Stimulated activated memory B cell treated with anti-CD40 and anti-IgM and Interleukin-4, amounts not matched to agents 10 μg/mL and 1 μg/mL and 100 μg/mL, for 72 hours (primary cell): Measurements from ENCODE around the gene STAT4.

Experiments
- ATAC-seq: fragments of 150-1000 bp; cut with Tn5 transposase; 2 replicates; pipeline ENCODE4 v1.10.0; 2021
- H3K27ac Mint-ChIP-seq: one replicate; pipeline ENCODE4 v1.8.0; 2022; ENCODE audit warnings: mild to moderate bottlenecking, mixed read lengths
- H3K27me3 Mint-ChIP-seq: one replicate; pipeline ENCODE4 v1.8.0; 2022; ENCODE audit warnings: mixed read lengths
- H3K36me3 Mint-ChIP-seq: one replicate; pipeline ENCODE4 v1.8.0; 2022; ENCODE audit warnings: mixed read lengths
- H3K4me1 Mint-ChIP-seq: one replicate; pipeline ENCODE4 v1.8.0; 2022; ENCODE audit warnings: mixed read lengths
- H3K4me3 Mint-ChIP-seq: one replicate; pipeline ENCODE4 v1.8.0; 2022; ENCODE audit warnings: mild to moderate bottlenecking, moderate library complexity, mixed read lengths
- H3K9me3 Mint-ChIP-seq: one replicate; pipeline ENCODE4 v1.8.0; 2022; ENCODE audit warnings: mixed read lengths

Gene STAT4

DNA sequence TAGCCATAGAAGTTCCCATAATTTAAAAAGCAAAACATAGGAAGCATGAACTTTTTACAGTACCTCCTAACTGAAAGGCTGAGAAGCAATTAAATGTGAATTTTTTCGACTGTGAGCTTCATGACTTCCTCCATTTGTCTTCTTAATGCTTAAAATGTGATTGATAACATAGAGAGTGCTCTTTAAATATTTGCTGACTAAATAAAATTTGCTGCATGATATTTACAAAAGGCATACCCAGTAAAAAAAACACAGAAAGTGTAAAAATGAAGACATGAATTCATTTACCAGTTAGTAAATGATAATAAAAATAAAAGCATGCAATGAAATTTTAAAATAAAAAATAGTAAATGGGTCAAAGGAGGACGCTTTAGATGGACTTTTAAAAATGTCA lies 21.9 kb downstream of the STAT4 start:
- Mint-ChIP-seq H3K4me1 (peaks cover 6% of the 10 kb centered on the region), H3K9me3 (no peaks in the 10 kb centered on the region), H3K36me3 (peaks cover 28% of the 10 kb centered on the region), H3K27me3 (no peaks in the 10 kb centered on the region), H3K4me3 (no peak overlapping the region), H3K27ac (no peak overlapping the region)
- ATAC-seq = no peak

GRCh38 chr2:191128172-191128910 lies 22.5 kb downstream of the STAT4 start:
- ATAC-seq = peak; percentile 83
- Mint-ChIP-seq H3K27me3 (no peaks in the 10 kb centered on the region), H3K36me3 (peaks cover 28% of the 10 kb centered on the region), H3K4me3 (no peak overlapping the region), H3K27ac (no peak overlapping the region), H3K4me1 (peaks cover 8% of the 10 kb centered on the region), H3K9me3 (no peaks in the 10 kb centered on the region)

- Mint-ChIP-seq H3K27me3 (no peaks in the 10 kb centered on the region), H3K4me1 (peaks cover 13% of the 10 kb centered on the region), H3K36me3 (peaks cover 25% of the 10 kb centered on the region), H3K4me3 (no peak overlapping the region), H3K27ac (no peak overlapping the region), H3K9me3 (no peaks in the 10 kb centered on the region)
- ATAC-seq = no peak
Measured at GRCh38 chr2:191127235-191127634, 23.6 kb downstream of the STAT4 start.

DNA sequence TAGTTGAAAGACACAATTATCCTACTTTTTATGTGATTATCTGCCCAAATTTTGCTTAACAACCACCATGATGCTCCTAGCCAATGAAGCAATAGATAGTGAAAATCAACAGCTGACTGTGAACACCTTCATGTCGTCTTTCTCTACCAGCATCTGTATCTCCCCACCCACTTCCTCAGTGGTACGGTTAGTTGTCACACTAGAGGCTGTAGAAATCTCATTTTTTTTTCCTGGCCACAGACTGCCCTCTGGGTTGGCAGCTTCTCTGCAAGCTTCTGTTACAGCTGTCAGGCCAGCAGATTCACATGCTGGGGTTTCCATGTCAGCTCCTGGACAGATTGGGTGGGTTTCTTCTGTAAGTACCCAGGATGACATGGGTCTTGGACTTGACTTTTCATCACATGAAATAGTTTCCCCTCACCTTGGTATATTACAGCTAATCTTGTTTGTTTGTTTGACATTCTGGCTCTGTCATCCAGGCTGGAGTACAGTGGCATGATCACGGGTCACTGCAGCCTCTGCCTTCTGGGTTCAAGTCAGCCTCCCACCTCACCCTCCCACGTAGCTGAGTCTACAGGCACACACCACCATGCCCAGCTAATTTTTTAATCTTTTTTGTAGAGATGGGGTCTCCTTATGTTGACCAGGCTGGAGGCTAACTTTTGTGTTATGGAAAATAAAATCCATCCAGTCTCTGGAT lies 24.3 kb downstream of the STAT4 start:
- Mint-ChIP-seq H3K36me3 (peaks cover 18% of the 10 kb centered on the region), H3K27ac (no peak overlapping the region), H3K27me3 (no peaks in the 10 kb centered on the region), H3K9me3 (no peaks in the 10 kb centered on the region), H3K4me3 (no peak overlapping the region), H3K4me1 (peaks cover 13% of the 10 kb centered on the region)
- ATAC-seq = peak; percentile 47

- ATAC-seq = no peak
- peaks cover 13% of the 10 kb centered on the region for H3K4me1 Mint-ChIP-seq
- H3K36me3 Mint-ChIP-seq = peaks cover 13% of the 10 kb centered on the region
- H3K27ac Mint-ChIP-seq = no peak overlapping the region
- no peaks in the 10 kb centered on the region for H3K27me3 Mint-ChIP-seq
- H3K9me3 Mint-ChIP-seq = no peaks in the 10 kb centered on the region
- H3K4me3 Mint-ChIP-seq = no peak overlapping the region
Measured at GRCh38 chr2:191125646-191126045, 25.1 kb downstream of the STAT4 start.

GRCh38 chr2:191122638-191123294 lies 28.0 kb downstream of the STAT4 start:
- peaks cover 7% of the 10 kb centered on the region for H3K4me1 Mint-ChIP-seq
- H3K4me3 Mint-ChIP-seq = no peak overlapping the region

DNA sequence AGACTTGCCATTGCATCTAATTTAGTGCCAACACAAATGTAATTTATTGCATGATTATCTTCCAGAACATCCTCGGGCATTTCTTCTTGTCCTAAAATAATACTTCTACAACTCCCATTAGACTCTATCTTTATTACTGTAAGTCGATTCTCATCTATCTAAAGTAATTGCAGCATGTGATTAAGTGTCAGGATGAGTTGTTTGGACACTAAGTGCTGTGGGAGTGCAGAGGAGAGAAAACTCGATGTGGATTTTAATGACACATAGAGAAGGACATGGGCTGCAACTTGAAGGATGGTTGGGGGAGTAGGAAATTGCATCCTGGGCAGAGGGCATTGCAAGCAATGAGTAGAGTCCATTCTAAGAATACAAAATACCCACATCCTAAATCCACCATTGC lies 33.5 kb downstream of the STAT4 start:
- Mint-ChIP-seq H3K27me3 (peaks cover 9% of the 10 kb centered on the region), H3K27ac (no peak overlapping the region), H3K4me1 (peaks cover 17% of the 10 kb centered on the region), H3K9me3 (no peaks in the 10 kb centered on the region), H3K4me3 (no peak overlapping the region), H3K36me3 (peaks cover 5% of the 10 kb centered on the region)
- no peak for ATAC-seq

More at GRCh38 chr2:191122638-191123294, 28.0 kb downstream of the STAT4 start:
- ATAC-seq = peak; percentile 54
- Mint-ChIP-seq H3K27ac (no peak overlapping the region), H3K27me3 (no peaks in the 10 kb centered on the region), H3K9me3 (no peaks in the 10 kb centered on the region), H3K36me3 (peaks cover 7% of the 10 kb centered on the region)

DNA sequence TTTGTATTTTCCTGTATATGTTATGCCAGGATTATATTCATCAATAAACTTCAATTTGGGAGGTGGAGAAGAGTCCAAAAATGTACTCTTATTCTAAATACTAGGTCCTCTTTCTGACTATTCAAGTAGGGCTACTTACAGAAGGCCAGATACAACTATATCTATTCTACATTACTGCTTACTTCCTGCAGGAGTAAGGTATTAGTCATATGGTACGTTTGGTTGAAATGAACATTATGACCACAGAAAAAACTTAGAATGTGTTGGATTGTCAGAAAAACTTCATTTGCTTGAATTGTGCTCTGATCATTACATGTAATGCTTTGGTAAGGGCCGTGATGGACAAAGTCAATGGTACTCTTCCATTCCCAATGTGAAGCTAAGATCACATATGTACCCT lies 35.0 kb downstream of the STAT4 start:
- H3K4me1 Mint-ChIP-seq = peaks cover 17% of the 10 kb centered on the region
- no peak overlapping the region for H3K4me3 Mint-ChIP-seq

DNA sequence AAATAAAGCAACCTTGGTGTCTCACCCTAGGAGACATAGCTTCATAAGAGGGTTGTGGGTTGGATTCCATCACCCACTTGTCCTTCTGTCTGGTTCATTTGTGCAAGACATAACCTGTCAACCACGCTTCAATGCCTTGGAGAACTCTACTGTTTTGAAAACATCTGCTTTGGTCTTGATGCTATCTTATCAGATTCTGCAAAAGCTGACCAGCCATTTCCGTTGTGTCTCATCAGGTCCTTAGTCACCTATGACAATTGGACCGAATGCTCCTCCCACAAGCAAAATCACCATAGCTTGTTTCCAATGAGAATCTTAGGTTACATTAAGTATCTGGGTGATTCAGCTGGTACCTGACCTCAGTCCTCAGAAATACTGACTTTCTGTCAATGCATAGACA lies 35.4 kb downstream of the STAT4 start:
- H3K27me3 Mint-ChIP-seq = peaks cover 9% of the 10 kb centered on the region
- H3K4me3 Mint-ChIP-seq = no peak overlapping the region
- peak; percentile 45 for ATAC-seq
- peaks cover 17% of the 10 kb centered on the region for H3K4me1 Mint-ChIP-seq
- H3K9me3 Mint-ChIP-seq = no peaks in the 10 kb centered on the region
- H3K36me3 Mint-ChIP-seq = peaks cover 5% of the 10 kb centered on the region
- H3K27ac Mint-ChIP-seq = no peak overlapping the region

More for the DNA sequence above, 35.0 kb downstream of the STAT4 start:
- no peak overlapping the region for H3K27ac Mint-ChIP-seq
- peak; percentile 50 for ATAC-seq
- peaks cover 9% of the 10 kb centered on the region for H3K27me3 Mint-ChIP-seq
- H3K9me3 Mint-ChIP-seq = no peaks in the 10 kb centered on the region
- H3K36me3 Mint-ChIP-seq = peaks cover 5% of the 10 kb centered on the region

DNA sequence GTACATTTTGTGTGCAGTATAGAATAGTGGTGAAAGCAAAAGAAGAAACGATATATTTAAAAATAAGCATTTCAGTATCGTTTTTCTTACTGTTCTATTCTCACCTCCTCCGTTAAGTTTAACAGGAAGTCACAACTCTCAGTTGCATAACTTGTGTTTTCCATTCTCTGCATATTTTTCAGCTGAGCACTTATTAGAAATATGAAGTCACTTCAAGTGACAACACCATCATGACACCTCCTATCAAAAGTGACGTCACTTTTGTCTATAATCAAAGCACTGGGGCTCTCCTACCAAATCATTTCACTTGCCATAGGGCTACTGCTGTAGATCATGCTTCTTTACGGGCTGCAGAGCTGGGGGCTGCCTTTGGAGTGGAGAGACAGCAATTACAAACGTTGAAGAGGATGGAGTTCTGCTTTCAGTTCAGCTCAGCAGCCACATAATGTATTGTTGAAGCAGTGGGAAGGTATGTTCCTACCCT lies 36.3 kb downstream of the STAT4 start:
- Mint-ChIP-seq H3K4me1 (peaks cover 23% of the 10 kb centered on the region), H3K27me3 (peaks cover 9% of the 10 kb centered on the region), H3K9me3 (no peaks in the 10 kb centered on the region), H3K4me3 (peak overlapping the region; percentile 54), H3K27ac (peak overlapping the region; percentile 35), H3K36me3 (peaks cover 5% of the 10 kb centered on the region)
- ATAC-seq = peak; percentile 80

DNA sequence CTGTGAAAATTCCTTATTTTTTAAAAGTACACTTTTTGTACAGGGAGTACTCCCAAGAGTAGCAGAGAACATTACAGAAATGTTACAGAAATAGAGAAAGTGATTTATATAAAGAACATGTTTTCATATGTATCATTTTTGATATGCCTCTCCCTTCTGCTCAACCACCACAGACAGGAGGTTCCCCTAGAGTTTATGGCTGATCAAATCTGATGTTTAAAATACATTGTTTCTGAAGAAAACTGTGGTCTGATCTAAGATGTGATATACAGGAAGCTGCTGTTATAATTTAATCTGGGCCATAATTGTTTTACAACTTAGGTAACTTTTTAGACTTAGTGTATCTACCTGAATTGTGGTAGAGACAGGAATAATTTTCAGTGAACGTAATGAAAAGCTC lies 37.0 kb downstream of the STAT4 start:
- Mint-ChIP-seq H3K9me3 (no peaks in the 10 kb centered on the region), H3K36me3 (peaks cover 5% of the 10 kb centered on the region), H3K27ac (no peak overlapping the region), H3K4me1 (peaks cover 23% of the 10 kb centered on the region), H3K4me3 (no peak overlapping the region), H3K27me3 (peaks cover 9% of the 10 kb centered on the region)
- no peak for ATAC-seq

DNA sequence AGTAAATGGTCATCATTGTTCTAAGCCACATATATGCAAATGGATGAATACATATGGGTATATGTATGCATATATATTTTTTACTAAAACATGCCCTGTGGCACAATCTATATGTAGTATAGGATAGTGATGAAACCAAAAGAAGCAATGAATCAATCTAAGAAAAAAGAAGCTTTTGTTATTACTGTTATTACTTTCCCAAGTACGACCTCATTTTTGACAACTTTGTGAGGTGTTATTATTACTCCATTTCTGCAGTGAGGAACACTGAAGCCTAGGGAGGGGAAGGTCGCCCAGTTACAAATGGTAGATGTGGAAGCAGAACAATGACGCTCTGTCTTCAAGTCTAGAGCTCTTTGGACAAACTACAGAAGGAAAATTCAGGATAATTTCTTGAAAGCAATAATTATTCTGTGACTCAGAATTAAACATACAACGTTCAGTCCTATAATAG lies 38.3 kb downstream of the STAT4 start:
- H3K27me3 Mint-ChIP-seq = peaks cover 9% of the 10 kb centered on the region
- H3K9me3 Mint-ChIP-seq = no peaks in the 10 kb centered on the region
- peaks cover 23% of the 10 kb centered on the region for H3K4me1 Mint-ChIP-seq
- no peak overlapping the region for H3K4me3 Mint-ChIP-seq
- no peak for ATAC-seq
- no peak overlapping the region for H3K27ac Mint-ChIP-seq
- peaks cover 5% of the 10 kb centered on the region for H3K36me3 Mint-ChIP-seq

GRCh38 chr2:191109888-191110287 lies 40.9 kb downstream of the STAT4 start:
- peak; percentile 68 for ATAC-seq
- Mint-ChIP-seq H3K27me3 (peaks cover 9% of the 10 kb centered on the region), H3K4me3 (no peak overlapping the region), H3K9me3 (no peaks in the 10 kb centered on the region), H3K36me3 (peaks cover 11% of the 10 kb centered on the region), H3K4me1 (peaks cover 23% of the 10 kb centered on the region), H3K27ac (no peak overlapping the region)

DNA sequence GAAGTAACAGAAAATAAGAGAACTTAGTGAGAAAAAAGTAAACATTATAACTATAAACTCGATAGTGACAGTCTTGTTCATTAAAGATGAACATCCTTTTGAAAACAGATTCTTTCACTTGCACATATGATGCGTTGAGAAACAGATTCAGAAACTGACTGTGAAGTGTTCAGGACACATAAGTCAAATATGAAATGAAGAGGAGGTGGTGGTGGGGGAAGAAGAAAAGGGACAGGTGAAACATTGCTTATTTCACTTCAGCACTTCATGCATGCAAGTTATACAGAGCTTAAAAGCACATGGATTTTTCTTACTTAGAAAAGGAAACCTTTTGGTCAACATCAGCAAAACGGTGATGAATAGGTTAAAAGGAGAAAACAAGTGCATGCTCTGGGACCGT lies 42.5 kb downstream of the STAT4 start:
- H3K4me3 Mint-ChIP-seq = no peak overlapping the region
- H3K4me1 Mint-ChIP-seq = peaks cover 9% of the 10 kb centered on the region
- no peak overlapping the region for H3K27ac Mint-ChIP-seq
- H3K9me3 Mint-ChIP-seq = no peaks in the 10 kb centered on the region
- no peak for ATAC-seq
- H3K36me3 Mint-ChIP-seq = peaks cover 8% of the 10 kb centered on the region
- H3K27me3 Mint-ChIP-seq = peaks cover 5% of the 10 kb centered on the region

DNA sequence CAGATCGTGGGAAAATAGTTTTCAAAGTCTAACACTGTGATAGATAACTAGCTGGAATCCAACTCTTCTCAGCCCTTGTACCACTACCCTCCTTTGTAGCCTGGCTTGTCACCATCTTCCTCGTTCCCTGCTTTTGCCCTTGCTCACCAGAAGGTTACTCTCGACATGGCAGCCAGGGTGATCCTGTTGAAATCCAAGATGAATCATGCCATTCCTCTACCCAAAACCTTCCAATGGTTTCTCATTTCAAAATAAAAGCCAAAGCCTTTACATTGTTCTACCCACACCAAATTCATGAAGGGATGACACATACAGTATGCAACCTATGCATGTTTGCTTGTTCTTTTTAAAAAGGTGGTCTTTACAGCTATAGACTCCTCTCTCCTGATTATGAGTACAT lies 45.7 kb downstream of the STAT4 start:
- peaks cover 16% of the 10 kb centered on the region for H3K36me3 Mint-ChIP-seq
- H3K27ac Mint-ChIP-seq = no peak overlapping the region
- no peaks in the 10 kb centered on the region for H3K9me3 Mint-ChIP-seq
- no peak overlapping the region for H3K4me3 Mint-ChIP-seq
- H3K4me1 Mint-ChIP-seq = peaks cover 3% of the 10 kb centered on the region
- no peaks in the 10 kb centered on the region for H3K27me3 Mint-ChIP-seq
- no peak for ATAC-seq
